ENCODE data around the gene GPRC5B.

Gene GPRC5B, protein sequence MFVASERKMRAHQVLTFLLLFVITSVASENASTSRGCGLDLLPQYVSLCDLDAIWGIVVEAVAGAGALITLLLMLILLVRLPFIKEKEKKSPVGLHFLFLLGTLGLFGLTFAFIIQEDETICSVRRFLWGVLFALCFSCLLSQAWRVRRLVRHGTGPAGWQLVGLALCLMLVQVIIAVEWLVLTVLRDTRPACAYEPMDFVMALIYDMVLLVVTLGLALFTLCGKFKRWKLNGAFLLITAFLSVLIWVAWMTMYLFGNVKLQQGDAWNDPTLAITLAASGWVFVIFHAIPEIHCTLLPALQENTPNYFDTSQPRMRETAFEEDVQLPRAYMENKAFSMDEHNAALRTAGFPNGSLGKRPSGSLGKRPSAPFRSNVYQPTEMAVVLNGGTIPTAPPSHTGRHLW

DNA sequence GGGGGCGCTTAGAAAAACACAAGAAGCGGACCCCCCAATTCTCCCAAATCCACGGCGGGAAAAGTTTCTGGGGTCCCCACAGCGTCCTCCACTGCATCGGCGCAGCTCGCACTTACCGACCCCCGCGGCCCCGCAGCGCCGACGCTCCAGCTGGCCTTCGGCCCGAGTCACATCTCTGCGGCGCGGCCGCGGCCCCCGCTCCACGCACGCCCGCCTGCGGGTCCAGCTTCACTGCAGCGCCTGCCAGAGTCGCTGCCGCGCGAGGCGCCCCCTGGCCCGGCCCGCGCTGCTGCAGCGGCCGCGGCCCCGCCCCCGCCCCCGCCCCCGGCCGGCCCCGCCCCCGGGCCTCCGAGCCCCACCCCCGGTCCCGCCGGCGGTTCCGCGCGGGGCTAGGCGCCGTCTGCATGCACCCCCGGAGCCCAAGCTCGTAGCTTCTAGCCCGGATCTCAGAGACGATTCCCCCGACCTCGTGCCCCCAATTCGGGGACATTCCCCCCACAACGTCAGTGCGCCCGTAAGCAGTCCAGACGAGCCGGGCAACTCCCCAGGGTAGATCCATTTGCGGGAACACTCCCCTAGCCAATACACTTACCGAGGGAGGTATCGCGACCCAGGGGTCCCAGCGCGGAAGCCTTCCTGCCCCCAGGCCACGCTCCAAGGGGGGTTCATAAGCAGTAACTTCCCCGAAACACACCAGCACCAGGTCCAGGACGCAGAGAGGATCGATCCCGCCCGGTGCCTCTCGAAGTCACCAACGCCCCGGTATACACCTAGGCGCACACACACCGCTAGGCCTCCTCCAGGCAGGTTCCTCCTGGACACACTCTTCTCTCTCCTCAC lies at the start of gene GPRC5B:
Gene GPRC5B (minus strand): TSS at position 238 of the 840 bp plus-strand sequence. CDS start 12,003 bp downstream, outside the sequence.
- in situ Hi-C loops (cut with MboI; ENCODE audit: low sequenced_read_pairs), result no loop called here

DNA sequence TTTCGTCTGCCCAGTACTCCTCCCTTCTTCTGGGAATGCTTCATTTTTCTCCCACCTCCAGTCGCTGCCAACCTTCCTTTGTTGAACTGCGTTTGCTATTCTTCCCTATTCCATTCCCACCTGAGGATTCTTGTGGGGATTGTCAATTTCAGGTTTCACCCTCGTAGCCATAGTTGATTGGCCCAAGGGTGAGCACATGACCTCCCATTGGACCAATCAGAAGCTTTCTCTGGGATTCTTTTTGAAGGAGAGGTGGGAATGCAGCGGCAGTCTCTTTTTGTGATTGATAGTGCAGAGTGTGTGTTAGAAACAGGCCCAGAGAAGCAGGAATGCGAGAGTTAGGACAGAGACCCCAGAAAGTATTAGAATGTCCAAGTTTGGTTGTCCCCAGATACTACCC lies 49.1 kb upstream of the GPRC5B start:
- in situ Hi-C loops (cut with MboI; ENCODE audit: low sequenced_read_pairs), result no loop called here

DNA sequence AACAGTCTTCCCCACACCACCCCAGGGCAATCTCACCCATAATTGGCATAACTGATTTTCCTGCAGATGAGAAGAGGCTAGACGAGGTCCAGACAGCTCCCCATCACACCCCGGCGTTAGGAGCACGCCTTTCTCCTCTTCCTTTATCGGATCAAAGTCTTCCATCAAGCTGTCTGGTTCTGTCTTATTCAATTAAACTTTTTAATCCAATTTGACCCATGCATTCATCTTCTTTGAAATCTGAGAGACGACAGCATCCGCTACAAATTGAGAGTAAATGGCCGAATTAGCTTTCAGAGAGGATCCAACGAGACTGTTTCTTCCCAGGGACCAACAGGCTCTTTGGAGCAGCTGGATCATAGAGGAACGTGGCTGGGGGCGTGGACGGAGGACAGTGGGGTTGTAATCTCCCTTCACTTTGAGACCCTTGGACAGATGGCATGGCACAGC lies 44.4 kb upstream of the GPRC5B start:
- in situ Hi-C loops (cut with MboI; ENCODE audit: low sequenced_read_pairs), result no loop called here

DNA sequence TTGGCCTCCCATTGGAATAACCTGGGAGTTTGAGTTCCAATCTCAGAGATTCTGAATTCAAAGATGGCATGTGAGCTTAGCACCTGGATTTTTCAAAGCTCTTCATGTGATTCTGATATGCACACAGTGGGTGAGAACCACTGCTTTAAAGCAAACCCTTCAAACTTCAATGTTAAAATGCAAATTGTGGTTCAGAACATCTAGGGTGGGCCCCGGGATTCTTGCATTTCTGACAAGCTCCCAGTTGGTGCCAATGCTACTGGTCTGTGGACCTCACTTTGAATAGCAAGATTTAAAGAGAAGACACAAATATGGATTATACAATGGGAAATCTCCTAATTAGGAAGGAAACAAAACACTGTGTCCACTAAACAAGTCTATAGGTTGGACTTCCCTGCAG lies 43.8 kb upstream of the GPRC5B start:
- in situ Hi-C loops (cut with MboI; ENCODE audit: low sequenced_read_pairs), result no loop called here

DNA sequence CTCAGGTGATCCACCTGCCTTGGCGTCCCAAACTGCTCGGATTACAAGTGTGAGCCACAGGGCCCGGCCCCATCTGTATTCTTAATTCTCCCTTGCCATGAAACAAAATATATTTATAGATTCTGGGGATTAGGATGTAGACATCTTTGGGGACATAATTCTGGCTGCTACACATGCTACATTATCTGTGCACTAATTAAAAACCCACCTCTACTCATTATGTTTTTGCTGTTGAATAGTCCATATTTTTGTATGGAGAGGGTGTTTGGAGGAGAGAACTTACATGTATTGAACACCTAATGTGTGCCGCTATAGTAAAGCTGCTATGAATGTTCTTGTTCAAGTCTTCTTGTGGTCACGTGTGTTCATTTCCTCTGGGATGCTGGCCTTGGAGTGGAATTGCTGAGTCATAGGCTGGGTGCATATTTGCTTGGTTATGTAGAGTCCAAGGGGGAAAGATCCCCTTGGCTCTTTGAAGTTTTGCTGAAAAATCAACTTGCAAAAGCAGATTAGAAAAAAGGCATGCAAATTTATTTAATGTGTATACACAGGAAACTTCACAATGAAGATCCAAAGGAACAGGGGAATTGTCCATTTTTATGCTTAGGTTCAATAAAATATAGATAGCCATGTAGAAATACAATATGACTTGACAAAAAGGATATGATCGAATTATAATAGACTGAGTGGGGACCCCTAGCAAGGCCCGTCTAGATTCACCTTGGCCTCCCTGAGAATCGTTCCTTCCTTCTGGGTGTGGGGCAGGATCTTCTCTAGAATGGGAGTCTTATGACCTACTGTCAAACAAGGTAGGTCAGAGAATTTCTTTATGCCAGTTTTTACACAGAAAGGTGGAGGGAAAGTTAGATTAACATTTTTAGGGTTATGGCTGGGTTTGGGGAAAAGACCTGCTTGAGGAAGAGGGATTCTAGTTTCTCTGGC lies 42.1 kb upstream of the GPRC5B start:
- in situ Hi-C loops (cut with MboI; ENCODE audit: low sequenced_read_pairs), result no loop called here

DNA sequence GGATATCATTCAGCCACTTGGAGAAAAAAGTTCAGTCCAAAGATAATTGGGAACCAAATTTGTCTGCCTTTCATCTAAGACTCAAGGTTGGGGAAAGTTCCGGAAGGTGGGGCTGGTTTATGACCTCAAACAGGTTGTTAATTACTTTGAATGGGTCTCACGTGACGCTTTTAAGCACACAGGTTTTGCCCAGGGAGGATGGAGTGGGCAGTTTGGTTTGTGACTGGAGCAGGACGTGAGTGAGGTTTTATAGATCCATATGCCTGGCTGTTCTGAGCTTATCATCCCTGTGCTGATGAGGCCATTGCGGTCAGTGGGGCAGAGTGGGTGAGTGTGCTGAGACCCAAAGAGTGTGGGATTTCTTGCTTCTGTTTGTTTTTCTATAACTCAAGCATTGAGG lies 38.7 kb upstream of the GPRC5B start:
- in situ Hi-C loops (cut with MboI; ENCODE audit: low sequenced_read_pairs), result no loop called here

DNA sequence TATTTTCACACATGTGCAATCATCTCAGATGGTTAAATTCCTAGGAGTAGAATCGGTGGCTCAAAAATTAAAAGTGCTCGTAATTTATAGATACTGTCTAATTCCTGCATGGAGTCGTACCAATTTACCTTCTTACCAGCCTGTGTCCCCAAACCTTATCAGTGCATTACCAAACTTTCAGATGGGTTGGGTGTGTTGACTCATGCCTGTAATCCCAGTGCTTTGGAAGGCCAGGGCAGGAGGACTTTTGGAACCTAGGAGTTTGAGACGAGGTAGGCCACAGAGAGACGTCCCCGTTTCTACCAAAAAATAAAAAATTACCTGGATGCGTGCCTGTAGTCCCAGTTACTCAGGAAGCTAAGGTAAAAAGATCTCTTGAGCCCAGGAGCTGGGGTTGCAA lies 34.5 kb upstream of the GPRC5B start:
- in situ Hi-C loops (cut with MboI; ENCODE audit: low sequenced_read_pairs), result no loop called here

DNA sequence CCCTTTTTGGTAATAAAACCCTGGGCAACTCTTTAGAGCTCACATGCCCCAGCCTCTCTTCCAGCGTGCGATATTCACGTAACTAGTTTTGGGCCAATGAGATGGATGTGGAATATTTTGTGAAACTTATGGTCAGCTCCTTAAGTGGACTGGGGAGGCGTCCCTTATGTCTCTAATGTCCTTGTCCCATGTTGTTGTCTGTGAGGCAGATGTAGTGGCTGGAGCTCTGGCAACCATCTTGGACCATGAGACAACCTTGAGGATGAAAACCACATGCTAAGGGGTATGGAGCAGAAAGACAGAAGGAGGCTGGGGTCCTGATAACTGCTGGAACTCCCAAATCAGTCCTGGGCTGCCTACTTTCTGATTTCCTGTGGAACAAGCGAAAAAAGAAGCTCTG lies 31.4 kb upstream of the GPRC5B start:
- in situ Hi-C loops (cut with MboI; ENCODE audit: low sequenced_read_pairs), result no loop called here

DNA sequence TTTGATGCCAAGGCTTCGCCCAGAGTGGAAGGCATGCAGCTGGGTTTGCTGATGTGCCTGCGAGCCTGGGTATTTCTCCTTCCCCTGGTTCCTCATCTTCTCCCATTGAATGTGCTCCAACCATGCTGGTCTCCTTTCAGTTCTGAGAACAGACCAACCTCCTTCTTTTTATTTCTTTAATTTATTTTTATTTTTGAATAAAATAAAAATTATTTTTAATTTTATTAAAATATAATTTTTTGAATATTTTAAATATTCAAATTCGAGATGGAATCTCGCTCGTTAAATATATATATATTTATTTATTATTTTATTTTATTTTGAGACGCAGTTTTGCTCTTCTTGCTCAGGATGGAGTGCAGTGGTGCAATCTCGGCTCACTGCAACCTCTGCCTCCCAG lies 30.2 kb upstream of the GPRC5B start:
- in situ Hi-C loops (cut with MboI; ENCODE audit: low sequenced_read_pairs), result no loop called here

DNA sequence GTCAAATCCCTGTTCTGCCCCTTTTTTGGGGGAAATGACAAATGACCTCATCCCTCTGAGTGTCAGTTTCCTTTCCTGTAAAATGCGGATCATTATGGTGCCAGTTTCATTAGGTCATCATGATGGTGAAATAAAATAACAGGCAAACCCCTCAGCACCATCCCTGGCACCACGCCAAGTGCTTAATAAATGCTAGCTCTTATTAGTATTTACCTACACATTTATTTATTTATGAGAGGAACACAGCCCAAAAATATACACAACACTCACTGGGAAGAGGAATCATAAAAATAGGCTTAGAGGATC lies 28.6 kb upstream of the GPRC5B start:
- in situ Hi-C loops (cut with MboI; ENCODE audit: low sequenced_read_pairs), result no loop called here

DNA sequence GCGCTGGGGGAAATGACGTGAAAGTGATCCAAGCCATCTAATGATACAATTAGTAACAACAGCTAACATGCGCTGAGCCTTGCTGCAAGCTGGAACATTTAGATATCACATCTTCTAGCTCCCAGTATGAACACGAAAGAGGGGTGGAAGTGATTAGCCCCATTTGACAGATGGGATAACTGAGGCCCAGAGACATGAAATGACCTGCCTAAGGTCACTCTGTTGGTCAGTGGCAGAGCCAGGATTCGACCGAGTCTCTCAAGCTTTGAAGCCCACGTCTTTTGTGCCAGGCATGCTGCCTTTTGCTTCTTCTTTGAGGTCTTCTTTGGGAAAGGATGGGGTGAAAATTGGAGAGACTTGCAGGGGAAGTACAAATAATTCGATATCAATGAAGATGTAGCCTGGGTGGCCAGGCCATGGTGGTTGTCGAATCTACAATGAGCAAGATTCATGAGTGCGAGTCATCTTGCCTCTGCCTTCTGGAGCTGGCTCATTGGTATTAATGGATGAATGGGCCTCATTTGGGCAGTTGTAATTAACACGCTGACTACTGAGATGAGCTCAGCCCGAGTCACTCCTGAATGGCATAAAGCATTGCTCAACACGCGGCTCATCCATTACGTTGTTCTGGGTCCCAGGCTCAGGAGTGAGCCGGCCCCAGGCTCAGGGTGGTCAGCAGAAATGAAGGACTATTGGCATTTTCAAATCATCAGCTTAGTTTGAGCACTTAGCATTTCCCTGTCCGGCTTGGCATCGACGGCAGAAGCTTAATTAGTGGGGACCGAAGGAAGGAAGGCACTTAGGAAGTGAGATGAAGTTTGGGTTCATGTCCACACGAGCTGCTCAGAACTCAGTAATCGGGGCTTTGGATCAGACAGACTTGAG lies 28.0 kb upstream of the GPRC5B start:
- in situ Hi-C loops (cut with MboI; ENCODE audit: low sequenced_read_pairs), result no loop called here

DNA sequence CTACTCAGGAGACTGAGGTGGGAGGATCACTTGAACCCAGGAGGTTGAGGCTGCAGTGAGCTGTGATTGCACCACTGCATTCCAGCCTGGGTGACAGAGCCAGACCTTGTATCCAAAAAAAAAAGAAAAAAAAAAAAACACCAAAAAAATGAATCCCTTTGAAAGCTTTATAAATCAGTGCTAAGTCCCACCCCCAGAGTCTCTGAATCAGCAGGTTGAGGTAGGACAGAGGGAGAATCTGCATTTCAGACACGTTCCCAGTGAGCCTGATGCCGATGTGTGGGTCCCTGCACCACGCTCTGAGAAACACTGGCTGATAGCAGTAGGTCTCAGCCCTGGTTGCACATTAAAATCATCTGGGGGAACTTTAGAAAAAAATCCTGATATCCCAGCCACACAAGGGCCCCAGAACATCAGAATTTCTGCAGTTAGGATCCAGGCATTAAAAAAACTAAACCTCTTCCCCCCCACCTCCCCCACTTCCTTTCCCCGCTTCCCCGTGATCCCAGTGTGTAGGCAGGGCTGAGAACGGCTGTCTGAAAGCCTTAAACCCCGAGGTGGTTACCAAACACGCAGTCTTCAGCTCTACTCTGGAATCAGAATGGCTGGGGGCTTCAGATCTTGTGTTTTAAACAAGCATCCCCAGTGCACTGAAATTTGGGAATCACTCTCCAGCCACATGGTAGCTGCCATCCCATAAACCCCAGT lies 27.3 kb upstream of the GPRC5B start:
- in situ Hi-C loops (cut with MboI; ENCODE audit: low sequenced_read_pairs), result no loop called here

DNA sequence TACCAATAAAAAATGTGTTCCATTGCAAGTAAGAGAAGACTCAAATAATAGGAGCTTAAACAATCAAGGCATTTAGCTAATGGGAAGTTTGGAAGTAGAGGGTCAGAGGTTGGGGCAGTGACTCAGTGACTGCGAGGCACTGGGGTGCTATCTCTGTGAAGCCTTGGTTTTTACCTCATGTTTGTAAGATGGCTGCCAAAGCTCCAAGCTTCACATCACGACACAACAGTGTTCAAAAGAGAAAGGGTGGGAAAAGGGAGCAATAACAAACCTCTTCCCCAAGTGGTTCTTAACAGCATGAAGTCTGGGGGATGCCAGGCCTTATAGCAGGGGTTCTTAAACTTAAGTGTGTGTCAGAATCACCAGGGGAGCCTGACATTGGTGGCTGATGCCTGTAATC lies 26.6 kb upstream of the GPRC5B start:
- in situ Hi-C loops (cut with MboI; ENCODE audit: low sequenced_read_pairs), result no loop called here

DNA sequence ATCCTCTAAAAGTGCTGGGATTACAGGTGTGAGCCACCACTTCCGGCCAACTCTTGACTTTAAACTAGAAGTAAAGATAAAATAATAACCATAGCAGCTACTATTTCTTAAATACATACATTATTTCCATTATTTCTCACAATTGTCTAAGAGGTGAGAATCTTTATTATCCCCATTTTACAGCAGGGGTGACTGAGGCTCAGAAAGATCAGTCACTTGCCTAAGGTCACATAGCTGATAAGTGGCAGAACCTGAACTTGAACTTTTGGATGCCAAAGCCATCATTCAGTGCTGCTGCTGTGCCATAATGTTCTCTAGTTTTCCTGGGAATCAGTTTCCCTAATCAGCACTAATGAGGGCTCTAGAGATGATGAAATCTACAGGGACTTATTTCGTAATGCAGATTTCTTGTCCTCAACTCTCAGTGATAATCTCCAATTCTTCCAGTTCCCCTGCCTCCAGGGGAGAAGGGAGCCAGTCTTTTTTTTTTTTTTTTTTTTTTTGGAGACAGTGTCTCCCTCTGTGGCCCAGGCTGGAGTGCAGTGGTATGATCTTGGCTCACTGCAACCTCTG lies 25.2 kb upstream of the GPRC5B start:
- in situ Hi-C loops (cut with MboI; ENCODE audit: low sequenced_read_pairs), result no loop called here

DNA sequence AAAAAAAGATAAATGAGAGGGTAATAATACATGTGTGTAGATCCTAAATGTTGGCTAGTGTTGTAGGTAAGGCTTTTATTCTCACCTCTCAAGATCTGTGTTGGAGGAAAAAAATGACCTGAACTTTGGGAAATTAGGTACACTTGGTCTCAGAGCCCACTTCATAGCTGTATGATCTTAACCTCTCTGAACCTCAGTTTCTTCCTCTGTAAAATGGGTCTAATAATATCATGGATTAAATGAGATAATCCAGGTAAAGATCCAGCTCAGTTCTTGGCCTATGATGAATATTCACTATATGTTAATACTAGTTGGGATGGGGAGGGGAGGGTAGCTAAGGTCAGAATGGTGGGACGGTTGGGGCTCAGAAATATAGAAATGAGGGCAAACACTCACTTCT lies 24.3 kb upstream of the GPRC5B start:
- in situ Hi-C loops (cut with MboI; ENCODE audit: low sequenced_read_pairs), result no loop called here

DNA sequence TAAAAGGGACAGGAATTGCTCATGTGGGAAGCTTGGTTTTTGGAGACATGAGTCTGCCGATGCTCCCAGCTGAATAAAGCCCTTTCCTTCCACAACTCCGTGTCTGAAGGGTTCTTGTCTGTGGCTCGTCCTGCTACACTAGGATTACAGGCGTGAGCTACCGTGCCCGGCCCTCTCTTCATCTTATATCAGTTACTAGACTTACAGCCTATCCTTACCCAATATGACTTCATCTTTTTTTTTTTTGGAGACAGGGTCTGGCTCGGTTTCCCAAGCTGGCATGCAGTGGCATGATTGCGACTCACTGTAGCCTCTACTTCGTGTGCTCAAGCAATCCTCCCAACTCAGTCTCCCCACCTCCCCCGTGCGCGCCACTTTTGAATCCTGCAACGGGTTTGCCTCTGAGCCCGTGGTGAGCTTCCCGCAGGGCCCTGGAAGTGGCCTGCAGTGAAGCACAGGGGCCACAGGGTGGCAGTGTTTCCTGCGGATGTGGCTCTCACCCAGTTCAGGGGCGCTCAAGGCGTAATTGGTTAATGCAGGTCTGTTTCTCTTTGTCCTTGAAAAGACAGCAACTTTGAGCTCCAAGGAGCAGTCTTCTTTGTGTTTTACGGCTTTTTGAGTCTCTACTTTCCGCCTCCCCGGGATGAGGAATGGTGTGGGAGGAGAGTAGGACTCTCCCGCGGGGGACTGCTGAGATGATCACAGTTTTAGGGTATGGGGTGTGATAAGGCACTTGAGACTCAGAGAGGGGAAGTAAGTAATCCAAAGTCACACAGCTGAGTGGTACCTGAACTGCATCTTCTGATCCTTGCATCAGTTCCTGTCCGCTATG lies 22.7 kb upstream of the GPRC5B start:
- in situ Hi-C loops (cut with MboI; ENCODE audit: low sequenced_read_pairs), result no loop called here

DNA sequence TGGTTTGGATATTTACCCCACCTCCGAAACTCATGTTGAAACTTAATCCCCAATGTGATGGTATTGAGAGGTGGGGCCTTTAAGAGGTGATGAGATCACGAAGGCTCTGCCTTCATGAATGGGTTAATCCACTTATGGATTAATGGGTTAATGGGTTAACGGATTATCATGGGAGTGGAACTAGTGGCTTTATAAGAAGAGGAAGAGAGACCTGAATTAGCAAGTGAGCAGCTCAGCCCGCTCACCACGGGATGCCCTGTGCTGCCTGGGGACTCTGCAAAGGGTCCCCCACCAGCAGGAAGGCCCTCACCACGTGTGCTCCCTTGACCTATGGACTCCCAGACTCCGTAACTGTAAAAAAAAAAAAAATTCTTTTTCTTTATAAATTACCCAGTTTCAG lies 16.5 kb upstream of the GPRC5B start:
- in situ Hi-C loops (cut with MboI; ENCODE audit: low sequenced_read_pairs), result no loop called here

DNA sequence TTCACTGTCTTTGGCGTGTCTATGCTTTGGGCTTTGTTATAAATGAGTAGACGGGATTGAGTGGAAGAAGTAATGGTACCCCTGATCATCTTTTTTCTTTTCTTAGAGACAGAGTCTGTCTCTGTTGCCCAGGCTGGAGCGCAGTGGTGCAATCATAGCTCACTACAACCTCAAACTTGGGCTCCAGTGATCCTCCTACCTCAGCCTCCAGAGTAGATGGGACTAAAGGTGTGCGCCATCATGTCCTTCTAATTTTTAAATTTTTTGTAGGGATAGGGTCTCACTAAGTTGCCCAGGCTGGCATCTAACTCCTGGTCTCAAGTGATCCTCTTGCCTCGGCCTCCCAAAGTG lies 14.9 kb upstream of the GPRC5B start:
- in situ Hi-C loops (cut with MboI; ENCODE audit: low sequenced_read_pairs), result no loop called here
